ENCODE data around the gene NAP1L4.

DNA sequence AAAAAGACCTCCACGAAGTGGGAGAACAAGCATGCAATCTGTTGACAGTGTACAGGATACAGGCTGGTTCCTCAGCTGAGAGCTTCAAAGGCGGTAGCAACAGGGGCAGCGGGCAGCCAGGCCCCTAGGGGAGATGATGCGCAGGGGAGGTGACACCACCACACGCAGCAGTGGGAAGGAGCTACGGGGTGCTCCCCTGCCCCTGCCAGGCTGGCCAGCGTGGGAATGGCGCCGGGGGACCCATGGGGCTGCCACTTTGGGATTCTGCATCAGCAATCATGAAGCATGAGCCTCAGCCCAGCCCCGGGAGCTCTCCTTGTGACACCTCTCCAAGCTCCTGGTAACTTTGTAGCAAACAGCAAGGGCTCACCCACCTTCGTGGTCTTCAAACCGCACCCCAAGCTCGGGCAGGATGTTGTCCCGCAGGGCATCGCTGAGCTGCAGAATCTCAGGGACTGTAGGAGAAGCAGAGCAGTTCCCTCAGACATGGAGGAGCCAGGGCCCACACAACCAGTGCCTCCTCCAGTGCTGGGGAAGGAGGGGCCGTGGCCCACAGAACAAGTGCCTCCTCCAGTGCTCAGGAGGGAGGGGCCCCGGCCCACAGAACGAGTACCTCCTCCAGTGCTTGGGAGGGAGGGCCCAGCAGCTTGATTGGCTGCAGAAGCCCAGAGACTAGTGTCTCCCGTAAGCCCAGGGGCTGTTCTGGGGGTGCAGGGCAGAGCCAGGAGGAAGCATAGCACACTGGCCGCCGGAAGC is 14.6 kb upstream of the NAP1L4 start:
- TF ChIP-seq POLR2AphosphoS5 (IDR thresholded peaks at IDR 0.05; ENCODE audit: low read depth, low read length) (no peak), MAFK (IDR thresholded peaks at IDR 0.05; ENCODE audit: low read depth, low read length) (no peak), POLR2A (IDR thresholded peaks at IDR 0.05; ENCODE audit: control extremely low read depth in 1 of 2, low read depth in 2 of 2, low read length in 2 of 2) (no peak), TEAD4 (IDR thresholded peaks at IDR 0.05; ENCODE audit: low read depth, low read length) (no peak), GTF2F1 (IDR thresholded peaks at IDR 0.05; ENCODE audit: borderline replicate concordance, low read depth, low read length) (no peak), ATF3 (IDR thresholded peaks at IDR 0.05; ENCODE audit: insufficient read depth, low read depth, low read length) (no peak), KDM4A (IDR thresholded peaks at IDR 0.05; ENCODE audit: low read depth, low read length, severe bottlenecking) (no peak)
- TF ChIP-seq, protein P1, sequence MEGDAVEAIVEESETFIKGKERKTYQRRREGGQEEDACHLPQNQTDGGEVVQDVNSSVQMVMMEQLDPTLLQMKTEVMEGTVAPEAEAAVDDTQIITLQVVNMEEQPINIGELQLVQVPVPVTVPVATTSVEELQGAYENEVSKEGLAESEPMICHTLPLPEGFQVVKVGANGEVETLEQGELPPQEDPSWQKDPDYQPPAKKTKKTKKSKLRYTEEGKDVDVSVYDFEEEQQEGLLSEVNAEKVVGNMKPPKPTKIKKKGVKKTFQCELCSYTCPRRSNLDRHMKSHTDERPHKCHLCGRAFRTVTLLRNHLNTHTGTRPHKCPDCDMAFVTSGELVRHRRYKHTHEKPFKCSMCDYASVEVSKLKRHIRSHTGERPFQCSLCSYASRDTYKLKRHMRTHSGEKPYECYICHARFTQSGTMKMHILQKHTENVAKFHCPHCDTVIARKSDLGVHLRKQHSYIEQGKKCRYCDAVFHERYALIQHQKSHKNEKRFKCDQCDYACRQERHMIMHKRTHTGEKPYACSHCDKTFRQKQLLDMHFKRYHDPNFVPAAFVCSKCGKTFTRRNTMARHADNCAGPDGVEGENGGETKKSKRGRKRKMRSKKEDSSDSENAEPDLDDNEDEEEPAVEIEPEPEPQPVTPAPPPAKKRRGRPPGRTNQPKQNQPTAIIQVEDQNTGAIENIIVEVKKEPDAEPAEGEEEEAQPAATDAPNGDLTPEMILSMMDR (IDR thresholded peaks at IDR 0.05; ENCODE audit: control extremely low read depth in 1 of 3, insufficient read depth in 1 of 3, low read depth in 1 of 3, low read length in 3 of 3), result no peak
- TF ChIP-seq, protein P2, sequence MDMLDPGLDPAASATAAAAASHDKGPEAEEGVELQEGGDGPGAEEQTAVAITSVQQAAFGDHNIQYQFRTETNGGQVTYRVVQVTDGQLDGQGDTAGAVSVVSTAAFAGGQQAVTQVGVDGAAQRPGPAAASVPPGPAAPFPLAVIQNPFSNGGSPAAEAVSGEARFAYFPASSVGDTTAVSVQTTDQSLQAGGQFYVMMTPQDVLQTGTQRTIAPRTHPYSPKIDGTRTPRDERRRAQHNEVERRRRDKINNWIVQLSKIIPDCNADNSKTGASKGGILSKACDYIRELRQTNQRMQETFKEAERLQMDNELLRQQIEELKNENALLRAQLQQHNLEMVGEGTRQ (IDR thresholded peaks at IDR 0.05; ENCODE audit: low read length), result no peak

All from H1 (cell line).